Tibial nerve (tissue), 4 donors: ENCODE data around the gene NCBP2L.

Source experiments
- CTCF ChIP-seq, 5 experiments: fragments of 200-600 bp in 3 of 5; fragments of 450-650 bp in 2 of 5; sonication (generic) in 3 of 5; IDR thresholded peaks; one replicate each; pipeline ENCODE4 v1.5.1; 2016 to 2019; ENCODE audit warnings: antibody characterized with exemption in 5 of 5, mild to moderate bottlenecking in 3 of 5, moderate library complexity in 2 of 5
- EP300 ChIP-seq, 2 donors: sonication (generic); formaldehyde crosslinking; IDR thresholded peaks; one replicate each; pipeline ENCODE4 v1.6.1; 2017; ENCODE audit warnings: antibody characterized with exemption in 2 of 2, mild to moderate bottlenecking in 1 of 2
- POLR2A ChIP-seq, 2 donors: fragments of 450-650 bp; IDR thresholded peaks; one replicate each; pipeline ENCODE4 v1.6.1; 2017; ENCODE audit warnings: antibody characterized with exemption in 2 of 2, mild to moderate bottlenecking in 2 of 2, moderate library complexity in 2 of 2

GRCh38 chrX:107744868-107745267, 32.7 kb upstream of the NCBP2L start:
- TF ChIP-seq CTCF (IDR thresholded peaks at IDR 0.05), result no peak
- TF ChIP-seq POLR2A (IDR thresholded peaks at IDR 0.05), result no peak
- peak in 1 of 2 donors; percentile 46 for TF ChIP-seq EP300 (IDR thresholded peaks at IDR 0.05)
